GM12872 (cell line): ENCODE data around the gene CERK.

ENCODE experiments used
- CTCF ChIP-seq: IDR thresholded peaks from 3 replicates; pipeline ENCODE4 v1.5.1; 2011; ENCODE audit warnings: low read depth, mild to moderate bottlenecking, low read length, moderate library complexity; ENCODE audit not compliant: insufficient read depth

CERK gene

DNA sequence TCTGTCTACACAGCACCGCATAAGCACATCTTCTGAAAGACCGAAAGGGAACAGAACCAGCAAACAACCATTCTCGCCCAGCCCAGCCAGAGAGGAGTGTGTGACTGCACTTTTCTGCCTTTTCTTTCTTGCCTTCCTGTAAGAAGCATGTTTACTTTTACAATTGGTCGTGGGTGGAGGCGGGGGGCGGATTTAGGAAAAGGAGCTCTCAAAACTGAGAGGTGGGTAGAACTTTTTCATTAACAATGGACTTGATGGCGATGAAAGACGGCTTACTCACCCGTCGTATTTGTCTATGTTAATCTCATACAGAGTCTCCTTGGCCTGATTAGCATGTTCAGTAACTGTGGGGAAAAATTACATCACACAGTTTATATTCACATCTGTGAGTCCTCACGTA, 27.2 kb downstream of the CERK start:
- TF ChIP-seq CTCF = no peak

GRCh38 chr22:46708766-46709330, 29.2 kb downstream of the CERK start:
- TF ChIP-seq CTCF = no peak

DNA sequence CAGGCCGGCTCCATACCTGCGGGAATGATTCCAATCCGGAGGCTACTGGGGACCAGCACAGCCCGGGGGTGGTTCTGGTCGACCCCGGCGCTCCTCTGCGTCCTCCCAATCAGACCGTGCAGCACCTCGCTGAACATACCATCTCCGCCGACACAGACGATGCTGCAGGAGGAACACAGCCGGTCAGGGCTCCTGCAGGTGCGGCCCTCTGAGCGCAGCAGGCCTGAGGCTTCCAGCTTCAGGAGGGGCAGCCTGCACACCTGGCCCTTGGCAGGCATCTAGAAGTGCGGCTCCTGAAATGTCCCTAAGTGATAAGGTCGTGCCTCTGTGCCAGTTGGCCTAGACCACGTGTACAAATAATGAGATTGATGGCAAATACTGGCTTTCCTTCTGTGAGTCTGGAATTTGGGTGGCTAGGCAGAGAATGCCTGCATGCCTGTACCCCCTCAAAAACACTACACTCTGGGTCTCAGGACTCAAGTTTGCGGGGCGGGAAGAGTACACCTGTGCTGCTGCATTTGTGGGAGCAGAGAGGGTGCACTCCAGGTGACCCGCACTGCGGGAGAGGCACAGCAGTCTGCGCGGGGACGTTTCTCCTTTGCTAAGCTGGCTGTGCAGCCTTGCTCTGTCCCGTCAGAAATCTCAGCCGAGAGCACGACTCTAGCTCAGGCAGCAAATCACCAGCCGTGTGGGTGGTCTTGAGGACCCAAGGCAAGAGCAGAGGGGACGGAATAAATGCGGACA, 30.1 kb downstream of the CERK start:
- TF ChIP-seq CTCF = no peak

DNA sequence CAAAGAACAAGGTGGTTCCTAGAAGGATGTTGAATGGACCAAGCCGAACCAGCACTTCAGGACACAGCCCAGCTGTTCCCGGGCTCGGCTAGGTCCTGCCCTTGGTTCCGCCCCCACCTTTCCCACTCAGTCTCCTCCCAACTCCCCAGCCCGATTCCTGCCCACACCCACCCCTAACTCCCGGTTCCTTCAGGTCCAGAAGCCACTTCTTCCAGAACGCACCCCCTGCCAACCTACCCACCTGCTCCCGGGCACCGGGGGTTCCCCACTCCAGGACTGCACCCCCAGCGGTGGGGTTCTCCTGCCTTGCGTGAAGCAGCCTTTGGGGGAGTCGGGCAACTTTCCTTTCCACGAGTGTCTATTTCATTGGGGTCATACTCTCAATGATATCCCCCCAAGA, 30.7 kb downstream of the CERK start:
- TF ChIP-seq CTCF = no peak

DNA sequence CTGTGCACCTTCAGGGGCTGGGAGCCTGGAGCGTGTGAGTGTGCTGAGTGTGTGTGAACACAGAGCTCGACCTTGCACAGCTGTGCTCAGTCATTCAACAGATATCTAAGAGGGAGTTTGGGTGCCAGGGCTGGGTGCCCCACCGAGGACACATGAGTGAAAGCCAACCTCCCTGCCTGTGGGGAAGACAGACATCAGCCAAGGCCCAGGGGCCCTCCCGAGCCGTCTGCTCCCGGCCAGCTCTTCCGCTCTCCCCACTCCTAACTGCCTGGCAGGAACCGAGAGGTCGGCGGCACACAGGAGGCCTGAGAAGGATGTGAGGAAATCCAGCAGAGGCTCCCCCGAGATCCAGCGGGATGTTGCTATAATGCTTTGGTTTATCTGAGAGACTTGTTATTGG, 32.0 kb downstream of the CERK start:
- no peak for TF ChIP-seq CTCF

DNA sequence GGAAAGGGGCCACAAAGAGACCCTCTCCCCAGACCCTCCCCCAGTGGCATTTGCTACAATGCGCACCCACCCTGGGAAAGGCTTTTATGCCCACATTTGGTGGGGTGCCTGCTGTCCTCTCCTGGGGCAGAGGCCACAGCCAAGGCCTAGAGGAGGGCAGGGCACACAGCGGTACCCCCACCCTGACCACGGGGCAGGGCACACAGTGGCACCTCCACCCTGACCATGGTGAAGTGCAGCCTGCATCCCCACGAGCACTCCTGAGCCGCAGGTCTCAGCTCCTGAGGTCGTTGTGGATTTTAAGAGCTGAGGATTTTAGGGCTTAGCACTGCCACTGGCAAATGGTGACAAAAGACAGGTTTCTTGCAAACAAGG, 34.1 kb downstream of the CERK start:
- no peak for TF ChIP-seq CTCF

DNA sequence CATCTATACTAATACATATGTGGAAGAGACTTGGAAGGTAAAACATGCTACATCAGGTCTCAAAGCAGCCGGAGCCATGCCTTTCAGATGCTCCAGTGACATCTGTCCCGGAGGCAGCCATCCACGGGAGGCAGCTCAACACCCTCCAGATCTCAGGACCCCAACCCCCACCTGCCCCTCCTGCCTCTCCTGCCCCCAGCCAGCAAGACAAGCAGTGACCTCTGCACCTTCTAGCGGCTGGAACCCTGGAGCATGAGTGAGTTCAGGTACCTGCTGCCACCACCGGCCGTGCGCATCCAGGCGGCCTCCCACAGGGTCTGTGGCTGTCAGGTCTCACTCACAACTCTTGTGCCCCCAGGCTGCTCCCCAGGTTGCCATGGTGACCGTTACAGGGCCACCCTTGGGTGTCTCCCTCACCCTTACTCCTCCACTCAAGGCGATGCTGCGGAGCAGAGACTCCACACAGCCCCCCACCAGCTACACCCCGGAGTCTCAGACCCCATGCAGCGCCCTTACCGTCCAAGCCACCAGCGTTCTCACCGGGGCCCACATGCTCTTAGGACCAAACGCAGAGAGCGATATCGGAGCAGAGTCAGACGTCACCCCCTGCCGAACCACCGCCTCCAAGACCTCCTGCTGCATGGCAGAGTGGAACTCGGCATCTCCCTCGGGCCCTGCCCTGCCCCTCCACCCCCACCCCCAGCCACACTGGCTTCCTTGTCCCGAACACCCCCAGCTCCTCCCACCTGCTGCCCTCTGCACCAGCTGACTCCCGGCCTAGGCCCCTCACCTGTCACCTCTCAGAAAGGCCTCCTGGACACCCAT, 34.7 kb downstream of the CERK start:
- TF ChIP-seq CTCF = no peak
